ENCODE results near the gene KEAP1.
"Not testable (repeated sequence)": the region's sequence is repeated elsewhere in the genome, so short reads cannot be mapped to it uniquely, and the experiment has no call there.

KEAP1 gene

GRCh38 chr19:10503002-10503789 lies at the start of gene KEAP1:
TSS of gene KEAP1 (minus strand) at chr19:10503356. CDS start at chr19:10500033, 3,323 bp downstream.
- peak; percentile 49 for DNase-seq (ENCODE audit: low read depth)

- peak; percentile 60 for DNase-seq (ENCODE audit: low read depth)
These were observed 49.4 kb upstream of the KEAP1 start for GRCh38 chr19:10552510-10553053.

GRCh38 chr19:10551698-10552301 lies 48.6 kb upstream of the KEAP1 start:
- DNase-seq (ENCODE audit: low read depth), result peak; percentile 57

- DNase-seq (ENCODE audit: low read depth), result not testable (repeated sequence)
These were observed 47.9 kb upstream of the KEAP1 start for GRCh38 chr19:10551006-10551405.

GRCh38 chr19:10550336-10550735 lies 47.2 kb upstream of the KEAP1 start:
- no peak for DNase-seq (ENCODE audit: low read depth)

- no peak for DNase-seq (ENCODE audit: low read depth)
These were observed 46.6 kb upstream of the KEAP1 start for GRCh38 chr19:10549733-10550132.

- no peak for DNase-seq (ENCODE audit: low read depth)
These were observed 45.7 kb upstream of the KEAP1 start for GRCh38 chr19:10548746-10549276.

GRCh38 chr19:10546817-10547216 lies 43.7 kb upstream of the KEAP1 start:
- DNase-seq (ENCODE audit: low read depth), result no peak

- no peak for DNase-seq (ENCODE audit: low read depth)
These were observed 41.6 kb upstream of the KEAP1 start for GRCh38 chr19:10544753-10545251.

GRCh38 chr19:10544242-10544752 lies 41.1 kb upstream of the KEAP1 start:
- DNase-seq (ENCODE audit: low read depth), result peak; percentile 49

- DNase-seq (ENCODE audit: low read depth), result peak; percentile 78
These were observed 40.5 kb upstream of the KEAP1 start, which contains the start of gene ATG4D for GRCh38 chr19:10543420-10544241. TSS of gene ATG4D (plus strand) at chr19:10543904. CDS start at chr19:10544091, 187 bp downstream.

GRCh38 chr19:10543059-10543419 lies 39.9 kb upstream of the KEAP1 start:
- no peak for DNase-seq (ENCODE audit: low read depth)

- not testable (repeated sequence) for DNase-seq (ENCODE audit: low read depth)
These were observed 35.9 kb upstream of the KEAP1 start for GRCh38 chr19:10539016-10539415.

GRCh38 chr19:10538204-10538983 lies 35.2 kb upstream of the KEAP1 start:
- DNase-seq (ENCODE audit: low read depth), result no peak

GRCh38 chr19:10537668-10538067 lies 34.5 kb upstream of the KEAP1 start:
- DNase-seq (ENCODE audit: low read depth), result no peak

GRCh38 chr19:10535613-10536012 lies 32.5 kb upstream of the KEAP1 start:
- DNase-seq (ENCODE audit: low read depth), result no peak

- DNase-seq (ENCODE audit: low read depth), result peak; percentile 35
These were observed 30.7 kb upstream of the KEAP1 start for GRCh38 chr19:10533646-10534386.

GRCh38 chr19:10532457-10532856 lies 29.3 kb upstream of the KEAP1 start:
- no peak for DNase-seq (ENCODE audit: low read depth)

- not testable (repeated sequence) for DNase-seq (ENCODE audit: low read depth)
These were observed 23.7 kb upstream of the KEAP1 start for GRCh38 chr19:10526887-10527286.

GRCh38 chr19:10525636-10526035 lies 22.5 kb upstream of the KEAP1 start:
- DNase-seq (ENCODE audit: low read depth), result no peak

All from ELR (cell line).